ENCODE data around the gene AGAP2.

- TF ChIP-seq CTCF (conservative IDR thresholded peaks at IDR 0.05) (no peak), ZFX (IDR thresholded peaks at IDR 0.05) (no peak)
These were observed 6.9 kb upstream of the AGAP2 start for GRCh38 chr12:57745485-57745881.
